ENCODE measurements around the gene STARD7. TPM values are rescaled to one million over a fixed set of nuclear protein-coding genes. Genes with fewer than 3 reads are reported as not detected.

Gene STARD7
- total and polyA plus RNA-seq, 7 donors = 39.6 to 88.5 (median 69.5) TPM

DNA sequence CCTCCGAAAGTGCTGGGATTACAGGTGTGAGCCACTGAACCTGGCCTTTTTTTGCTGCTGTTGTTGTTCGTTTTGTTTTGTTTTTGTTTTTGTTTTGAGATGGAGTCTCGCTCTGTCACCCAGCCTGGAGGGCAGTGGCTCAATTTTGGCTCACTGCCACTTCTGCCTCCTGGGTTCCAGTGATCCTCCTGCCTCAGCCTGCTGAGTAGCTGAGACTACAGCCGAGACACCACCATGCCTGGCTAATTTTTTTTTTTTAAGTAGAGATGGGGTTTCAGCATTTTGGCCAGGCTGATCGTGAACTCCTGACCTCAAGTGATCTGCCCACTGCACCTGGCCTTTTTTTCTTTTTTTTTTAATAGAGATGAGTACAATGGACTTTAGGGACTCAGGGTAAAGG, 35.2 kb upstream of the STARD7 start:
- no peak overlapping the region for H3K4me3 ChIP-seq
- H3K9me3 ChIP-seq = no peaks in the 10 kb centered on the region
- H3K36me3 ChIP-seq = peaks cover 0 to 14% (median 0%) of the 10 kb centered on the region in 4 donors
- H3K27me3 ChIP-seq = no peaks in the 10 kb centered on the region
- TF ChIP-seq POLR2AphosphoS5 (IDR thresholded peaks at IDR 0.05) (no peak), EP300 (IDR thresholded peaks at IDR 0.05) (no peak), POLR2A (IDR thresholded peaks at IDR 0.05) (no peak)
- TF ChIP-seq, protein P1, sequence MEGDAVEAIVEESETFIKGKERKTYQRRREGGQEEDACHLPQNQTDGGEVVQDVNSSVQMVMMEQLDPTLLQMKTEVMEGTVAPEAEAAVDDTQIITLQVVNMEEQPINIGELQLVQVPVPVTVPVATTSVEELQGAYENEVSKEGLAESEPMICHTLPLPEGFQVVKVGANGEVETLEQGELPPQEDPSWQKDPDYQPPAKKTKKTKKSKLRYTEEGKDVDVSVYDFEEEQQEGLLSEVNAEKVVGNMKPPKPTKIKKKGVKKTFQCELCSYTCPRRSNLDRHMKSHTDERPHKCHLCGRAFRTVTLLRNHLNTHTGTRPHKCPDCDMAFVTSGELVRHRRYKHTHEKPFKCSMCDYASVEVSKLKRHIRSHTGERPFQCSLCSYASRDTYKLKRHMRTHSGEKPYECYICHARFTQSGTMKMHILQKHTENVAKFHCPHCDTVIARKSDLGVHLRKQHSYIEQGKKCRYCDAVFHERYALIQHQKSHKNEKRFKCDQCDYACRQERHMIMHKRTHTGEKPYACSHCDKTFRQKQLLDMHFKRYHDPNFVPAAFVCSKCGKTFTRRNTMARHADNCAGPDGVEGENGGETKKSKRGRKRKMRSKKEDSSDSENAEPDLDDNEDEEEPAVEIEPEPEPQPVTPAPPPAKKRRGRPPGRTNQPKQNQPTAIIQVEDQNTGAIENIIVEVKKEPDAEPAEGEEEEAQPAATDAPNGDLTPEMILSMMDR (IDR thresholded peaks at IDR 0.05) = no peak
- H3K4me1 ChIP-seq = no peaks in the 10 kb centered on the region
- intact Hi-C loops (cut with DNase I) = no loop called here
- H3K27ac ChIP-seq = no peak overlapping the region
- 87 to 95% methylated on average over 5 of the region's 5 CpGs for WGBS, 2 donors
- DNase-seq = no peak

DNA sequence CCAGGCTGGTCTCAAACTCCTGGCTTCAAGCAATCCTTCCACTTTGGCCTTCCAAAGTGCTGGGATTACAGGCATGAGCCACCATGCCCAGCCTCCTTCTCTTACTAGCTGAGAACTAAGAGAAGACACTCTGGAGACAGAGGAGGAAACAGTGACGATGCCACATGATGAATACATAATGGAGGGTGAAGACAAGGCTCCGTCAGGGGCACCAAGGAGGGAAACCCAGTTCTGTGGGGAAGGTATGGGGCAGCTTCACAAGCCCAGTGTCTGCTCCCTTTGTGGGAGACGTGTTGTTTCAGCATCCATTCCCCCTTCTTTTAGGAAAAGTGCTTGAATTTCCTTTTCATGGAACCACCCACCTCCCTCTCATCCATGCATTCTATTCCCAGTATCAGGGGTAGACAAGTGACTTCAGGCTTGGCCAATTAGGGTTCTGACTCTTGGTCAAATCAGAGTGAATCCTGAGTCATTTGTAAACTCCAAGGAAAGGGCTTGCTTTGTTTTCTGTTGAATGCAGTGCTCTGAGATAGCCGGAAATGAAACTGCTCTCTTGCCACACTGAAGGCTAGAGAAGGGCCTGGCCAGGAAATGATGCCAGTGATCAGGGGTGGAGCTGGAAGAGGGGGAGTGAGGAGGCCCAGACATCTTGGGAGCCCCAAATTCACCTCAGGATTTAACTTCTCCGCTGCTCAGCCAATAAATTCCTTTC, 33.4 kb upstream of the STARD7 start:
- peak; percentile 76 for DNase-seq
- no peaks in the 10 kb centered on the region for H3K9me3 ChIP-seq
- peak overlapping the region; percentile 43 to 60 (median 52) for H3K27ac ChIP-seq
- peaks cover 0 to 14% (median 0%) of the 10 kb centered on the region in 4 donors for H3K36me3 ChIP-seq
- no peak overlapping the region for H3K4me3 ChIP-seq
- 57 to 83% methylated on average over 5 of the region's 5 CpGs for WGBS, 2 donors
- no peaks in the 10 kb centered on the region for H3K27me3 ChIP-seq
- TF ChIP-seq POLR2AphosphoS5 (IDR thresholded peaks at IDR 0.05) (peak in 2 of 4 donors; percentile 6 to 28), POLR2A (IDR thresholded peaks at IDR 0.05) (no peak)
- TF ChIP-seq, protein P1 (IDR thresholded peaks at IDR 0.05) = no peak
- intact Hi-C loops (cut with DNase I) = no loop called here
- no peaks in the 10 kb centered on the region for H3K4me1 ChIP-seq

DNA sequence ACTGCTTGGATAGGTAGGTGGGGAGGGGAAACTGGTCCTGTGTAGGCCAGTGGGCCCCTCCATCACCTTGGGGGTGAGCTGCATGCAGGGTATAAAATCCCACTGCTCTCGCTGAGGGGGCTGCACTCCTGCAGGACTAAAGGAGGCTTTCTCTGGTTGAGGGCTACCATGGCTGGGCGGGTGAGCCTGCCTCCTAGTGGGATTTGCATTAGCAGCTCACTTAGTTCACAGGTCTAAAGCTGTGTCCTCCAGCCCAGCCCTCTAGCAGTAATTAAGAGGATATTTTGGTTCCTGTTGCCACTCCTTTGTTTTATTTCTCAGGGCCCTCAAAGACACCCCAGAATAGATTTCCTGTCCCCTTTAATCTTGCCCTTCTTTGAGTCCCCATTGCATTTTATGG, 32.6 kb upstream of the STARD7 start:
- whole genome bisulfite sequencing, 2 donors = 90 to 94% methylated on average over 2 of the region's 2 CpGs
- TF ChIP-seq POLR2A (IDR thresholded peaks at IDR 0.05) = no peak
- H3K4me1 ChIP-seq = no peaks in the 10 kb centered on the region

DNA sequence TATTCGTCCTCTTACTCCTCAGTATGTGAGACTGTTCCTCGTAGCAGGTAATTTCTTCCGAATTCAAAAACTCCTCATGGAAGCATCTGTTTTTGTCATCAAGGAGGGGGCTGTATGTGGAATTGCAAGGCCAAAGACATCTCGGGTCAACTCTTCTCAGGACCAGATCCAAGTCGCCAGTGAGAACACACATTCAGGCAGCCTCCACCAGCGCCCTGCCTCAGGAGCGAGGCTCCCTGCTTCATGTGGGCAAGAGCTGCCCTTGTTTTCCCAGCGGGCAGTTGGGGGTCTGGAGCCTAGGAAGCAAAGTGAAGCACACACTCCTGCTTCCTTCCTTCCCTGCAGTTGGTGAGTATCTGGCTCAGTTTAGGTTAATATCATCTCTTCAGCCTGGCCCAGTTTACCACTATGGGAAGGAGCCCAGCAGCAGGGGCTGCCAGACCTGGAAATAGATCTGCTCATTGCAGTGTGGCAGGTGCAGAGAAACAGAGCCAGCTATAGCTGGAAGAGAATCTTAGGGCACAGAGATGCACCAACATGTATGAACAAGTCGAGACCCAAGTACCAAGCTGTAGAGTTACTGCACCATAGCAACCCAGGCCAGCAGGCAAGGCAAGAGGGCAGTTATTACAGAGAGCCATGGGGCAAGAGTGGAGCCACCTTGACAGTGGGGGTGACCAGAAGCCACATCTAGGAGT, 31.9 kb upstream of the STARD7 start:
- DNase-seq = peak; percentile 44
- H3K4me3 ChIP-seq = no peak overlapping the region
- no peaks in the 10 kb centered on the region for H3K9me3 ChIP-seq
- no peak for TF ChIP-seq POLR2AphosphoS5 (IDR thresholded peaks at IDR 0.05)
- no peak for TF ChIP-seq EP300 (IDR thresholded peaks at IDR 0.05)
- TF ChIP-seq, protein P1 (IDR thresholded peaks at IDR 0.05) = no peak
- no peak for TF ChIP-seq POLR2A (IDR thresholded peaks at IDR 0.05)
- H3K36me3 ChIP-seq = peaks cover 0 to 14% (median 0%) of the 10 kb centered on the region in 4 donors
- no peaks in the 10 kb centered on the region for H3K4me1 ChIP-seq
- no peaks in the 10 kb centered on the region for H3K27me3 ChIP-seq
- 91 to 98% methylated on average over 9 of the region's 9 CpGs for WGBS, 2 donors
- H3K27ac ChIP-seq = no peak overlapping the region
- intact Hi-C loops (cut with DNase I) = no loop called here

More for the DNA sequence above, 32.6 kb upstream of the STARD7 start:
- Histone ChIP-seq H3K9me3 (no peaks in the 10 kb centered on the region), H3K27me3 (no peaks in the 10 kb centered on the region), H3K27ac (peak overlapping the region in 2 of 4 donors; percentile 51 to 52), H3K36me3 (peaks cover 0 to 14% (median 0%) of the 10 kb centered on the region in 4 donors), H3K4me3 (no peak overlapping the region)
- peak; percentile 29 for DNase-seq
- intact Hi-C loops (cut with DNase I) = no loop called here

DNA sequence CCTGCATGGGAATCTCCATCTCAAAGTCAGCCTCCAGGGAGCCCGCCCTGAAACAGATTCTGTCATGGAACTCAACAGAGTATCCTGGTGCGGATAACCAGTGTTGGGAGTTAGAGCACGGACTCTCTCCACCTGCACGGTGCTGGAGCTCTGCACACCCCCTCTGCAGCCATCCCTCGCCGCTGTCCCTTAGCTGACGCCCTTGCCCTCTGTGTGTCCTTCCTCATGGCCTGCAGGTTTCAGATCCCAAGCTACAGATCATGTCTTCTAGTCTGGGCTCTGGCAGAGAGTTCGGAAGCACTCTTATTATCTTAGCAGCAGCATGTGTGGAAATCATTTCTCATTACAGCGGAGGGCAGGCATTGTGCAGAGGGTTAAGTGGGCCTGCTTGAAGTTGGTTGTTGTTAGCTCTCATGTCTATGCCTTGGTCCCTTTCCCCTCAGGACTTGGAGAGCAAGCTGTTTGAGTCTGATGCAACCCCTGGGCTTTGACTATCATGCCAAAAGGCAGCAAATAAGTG, 31.2 kb upstream of the STARD7 start:
- H3K4me3 ChIP-seq = no peak overlapping the region
- 96 to 97% methylated on average over 9 of the region's 9 CpGs for WGBS, 2 donors
- peaks cover 0 to 14% (median 0%) of the 10 kb centered on the region in 4 donors for H3K36me3 ChIP-seq
- peak; percentile 2 for DNase-seq
- no peak for TF ChIP-seq POLR2A (IDR thresholded peaks at IDR 0.05)
- TF ChIP-seq, protein P1 (IDR thresholded peaks at IDR 0.05) = no peak
- TF ChIP-seq EP300 (IDR thresholded peaks at IDR 0.05) = no peak
- no peak for TF ChIP-seq POLR2AphosphoS5 (IDR thresholded peaks at IDR 0.05)
- H3K9me3 ChIP-seq = no peaks in the 10 kb centered on the region
- H3K27ac ChIP-seq = no peak overlapping the region
- intact Hi-C loops (cut with DNase I) = no loop called here
- no peaks in the 10 kb centered on the region for H3K27me3 ChIP-seq
- no peaks in the 10 kb centered on the region for H3K4me1 ChIP-seq

Data from sigmoid colon (tissue), 7 donors.